Esophagus muscularis mucosa (tissue), 4 donors: Measurements from ENCODE around the gene CSRNP2.

Experiments used
- CTCF ChIP-seq, 3 experiments: fragments of 200-600 bp in 2 of 3; fragments of 450-650 bp in 1 of 3; sonication (generic) in 2 of 3; IDR thresholded peaks; one replicate each; pipeline ENCODE4 v1.5.1; 2017 to 2019; ENCODE audit warnings: antibody characterized with exemption in 3 of 3, mild to moderate bottlenecking in 2 of 3, moderate library complexity in 1 of 3
- EP300 ChIP-seq: sonication (generic); formaldehyde crosslinking; IDR thresholded peaks from one replicate; pipeline ENCODE4 v1.6.1; 2017; ENCODE audit warnings: antibody characterized with exemption
- POLR2A ChIP-seq: fragments of 450-650 bp; IDR thresholded peaks from one replicate; pipeline ENCODE4 v1.6.1; 2017; ENCODE audit warnings: antibody characterized with exemption, moderate library complexity, mild to moderate bottlenecking, low read depth
- POLR2AphosphoS5 ChIP-seq, 2 donors: sonication (generic); formaldehyde crosslinking; IDR thresholded peaks; one replicate each; pipeline ENCODE4 v1.6.1; 2017; ENCODE audit warnings: antibody characterized with exemption in 2 of 2

GRCh38 chr12:51033048-51033447, 50.3 kb downstream of the CSRNP2 start:
- TF ChIP-seq EP300 = no peak
- TF ChIP-seq POLR2A = no peak
- TF ChIP-seq POLR2AphosphoS5 (IDR thresholded peaks at IDR 0.05) = no peak
- TF ChIP-seq CTCF (IDR thresholded peaks at IDR 0.05) = no peak
